SHP77 (cell line): ENCODE measurements around the gene ATP6V1G2.

Source experiments
- DNase-seq, 2 experiments: peaks; one replicate each; lab custom pipeline; 2025; lab: John Stamatoyannopoulos, UW

The ATP6V1G2 gene

DNA sequence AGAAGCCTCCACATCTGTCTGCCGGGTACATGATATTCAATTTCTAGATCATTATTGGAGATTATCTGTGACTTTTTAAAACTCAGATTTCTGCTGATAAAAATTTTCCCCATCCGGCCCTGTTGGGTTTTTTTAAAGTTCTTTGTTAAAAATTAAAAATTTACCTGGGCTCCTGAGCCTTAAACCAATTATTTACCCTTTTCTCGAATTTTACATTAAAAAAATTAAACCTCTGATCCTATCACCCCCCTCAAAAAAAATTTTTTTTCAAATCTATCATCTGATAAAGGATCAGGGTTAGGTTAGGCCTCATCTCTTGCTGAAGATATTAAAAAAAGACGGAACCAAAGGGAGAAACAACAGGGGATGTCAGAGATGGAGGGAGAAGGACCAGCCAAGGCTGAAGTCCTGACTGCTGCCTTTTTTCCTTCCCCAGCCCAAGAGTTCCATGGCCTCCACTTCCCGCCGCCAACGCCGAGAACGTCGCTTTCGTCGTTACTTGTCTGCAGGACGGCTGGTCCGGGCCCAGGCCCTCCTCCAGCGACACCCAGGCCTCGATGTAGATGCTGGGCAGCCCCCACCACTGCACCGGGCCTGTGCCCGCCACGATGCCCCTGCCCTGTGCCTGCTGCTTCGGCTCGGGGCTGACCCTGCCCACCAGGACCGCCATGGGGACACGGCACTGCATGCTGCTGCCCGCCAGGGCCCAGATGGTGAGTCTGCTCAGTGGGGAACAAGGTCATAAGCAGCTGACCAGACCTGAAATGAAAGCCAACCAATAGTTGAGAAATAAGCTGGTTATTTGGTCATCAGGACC is 1.5 kb upstream of the ATP6V1G2 start:
- DNase-seq, result peak in 1 of 2 experiments; percentile 57

GRCh38 chr6:31546958-31547726 is 734 bp upstream of the ATP6V1G2 start, which contains the start of gene NFKBIL1:
Gene NFKBIL1, plus strand, starts transcription at chr6:31547608. Its CDS starts 87 bp downstream, at chr6:31547695.
- DNase-seq, result peak; percentile 93 to 96

GRCh38 chr6:31545291-31545690 is 1.1 kb downstream of the ATP6V1G2 start:
- DNase-seq, result no peak

- no peak for DNase-seq
Observed at GRCh38 chr6:31544676-31545075, 1.7 kb downstream of the ATP6V1G2 start.

- no peak for DNase-seq
Observed at GRCh38 chr6:31543639-31544038, 2.8 kb downstream of the ATP6V1G2 start.

GRCh38 chr6:31541658-31542521 is 4.5 kb downstream of the ATP6V1G2 start, which contains the start of gene DDX39B:
Gene DDX39B, minus strand, starts transcription at chr6:31542003. Its CDS starts 1,471 bp downstream, at chr6:31540532.
- DNase-seq, result peak; percentile 89 to 97

DNA sequence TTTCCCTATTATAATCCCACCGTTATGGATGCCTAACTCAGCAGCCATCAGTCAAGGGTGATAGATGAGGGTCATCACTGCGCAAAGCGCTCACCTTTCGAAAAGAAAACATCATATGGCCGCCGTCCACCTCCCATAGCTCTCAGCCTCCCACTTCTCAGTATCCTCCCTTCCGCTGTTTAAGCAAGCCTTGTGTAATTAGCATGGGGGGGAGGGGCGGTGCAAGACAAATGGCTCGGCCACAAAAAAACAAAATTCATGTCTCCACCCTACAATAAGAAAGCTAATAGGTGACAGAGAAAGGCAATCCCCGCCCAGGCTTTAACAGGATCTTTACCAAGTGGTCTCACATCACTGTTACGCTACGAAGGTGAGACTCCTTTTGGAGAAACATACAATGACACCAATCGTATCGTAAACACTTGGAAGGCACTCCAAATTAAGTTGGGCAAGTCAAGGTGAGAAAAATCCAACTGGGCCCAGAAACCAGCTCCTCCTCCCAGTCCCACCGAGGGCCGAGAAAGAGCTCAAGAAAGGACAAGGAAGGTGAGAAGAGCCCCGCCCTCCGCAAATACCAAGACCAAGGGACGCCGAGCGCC is 5.2 kb downstream of the ATP6V1G2 start:
- peak in 1 of 2 experiments; percentile 34 for DNase-seq

DNA sequence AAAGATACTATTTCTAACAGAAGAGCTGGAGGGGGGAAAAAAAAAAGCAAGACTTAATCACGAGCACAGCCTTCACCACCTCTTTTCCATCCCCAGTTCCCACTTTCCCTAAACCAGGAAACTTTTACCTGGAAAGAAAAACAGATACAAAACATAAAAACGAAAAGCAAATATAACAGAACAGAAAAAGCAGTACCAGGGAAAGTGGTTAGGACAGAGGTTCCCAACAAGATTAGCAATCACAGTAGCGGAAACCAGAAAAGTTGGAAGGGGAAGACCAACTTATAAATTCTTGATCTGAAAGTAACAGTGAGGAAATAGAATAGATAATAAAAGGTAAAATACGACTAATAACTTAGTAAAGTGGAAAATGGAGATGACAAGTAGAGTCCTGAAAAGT is 5.8 kb downstream of the ATP6V1G2 start:
- DNase-seq, result no peak

DNA sequence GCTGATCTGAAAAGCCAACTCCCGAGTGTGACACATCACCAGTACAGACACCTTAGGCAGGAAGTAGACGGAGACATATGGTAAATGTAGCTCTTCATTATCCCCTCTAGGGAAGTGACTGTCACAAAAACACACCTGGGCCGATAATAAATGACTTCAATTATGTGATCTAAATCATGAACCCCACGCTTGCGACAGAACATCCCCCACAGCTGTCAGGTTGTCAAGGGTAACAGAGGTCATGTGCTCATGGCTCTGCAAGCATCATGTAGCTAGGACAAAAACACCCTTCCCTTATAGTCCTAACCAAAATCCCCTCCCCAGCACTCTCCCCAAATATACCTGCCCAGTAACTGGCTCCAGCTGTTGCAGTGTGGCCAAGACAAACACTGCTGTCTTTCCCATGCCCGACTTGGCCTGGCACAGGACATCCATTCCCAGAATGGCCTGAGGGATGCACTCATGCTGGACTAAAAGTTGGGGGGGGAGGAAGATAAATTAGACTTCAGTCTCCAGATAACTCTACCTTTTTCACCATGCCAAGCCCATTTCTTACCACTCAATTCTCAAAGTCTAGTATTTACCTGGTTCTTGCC is 7.5 kb downstream of the ATP6V1G2 start:
- no peak for DNase-seq

DNA sequence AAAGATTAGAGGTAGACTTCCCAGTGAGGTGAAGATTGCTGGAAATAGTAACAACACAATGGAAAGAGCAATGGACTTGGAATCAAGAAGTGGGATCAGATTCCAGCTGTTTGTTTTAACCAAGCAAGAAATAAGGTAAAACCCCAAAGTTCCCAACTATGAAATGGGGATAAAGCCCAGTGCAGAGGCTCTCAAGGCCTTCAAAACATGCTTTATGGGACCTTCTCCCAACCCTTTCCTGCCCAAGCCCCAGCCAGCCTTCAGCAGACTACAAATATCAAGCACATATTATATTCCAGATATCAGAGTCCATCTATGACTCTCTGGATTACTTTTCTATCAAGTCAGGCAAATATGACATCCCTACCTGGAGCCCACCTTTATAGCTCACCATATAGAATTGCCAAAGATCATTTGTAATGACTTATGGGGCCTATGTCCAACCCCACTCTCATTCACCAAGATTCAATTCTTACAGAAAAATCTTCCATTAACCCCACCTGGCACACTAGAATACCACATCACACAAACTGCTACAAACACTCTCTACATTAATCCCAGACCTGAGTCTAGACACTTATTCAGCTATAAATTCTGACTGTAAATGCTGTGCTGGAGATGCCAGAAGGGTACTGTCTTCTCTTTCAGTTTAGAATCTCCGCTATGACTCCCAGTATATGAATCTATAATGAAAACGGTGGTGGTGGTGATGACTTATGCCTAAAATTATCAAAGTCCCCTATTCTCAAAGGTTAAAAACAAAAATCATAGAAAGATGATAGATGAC is 10.7 kb downstream of the ATP6V1G2 start:
- no peak for DNase-seq

- DNase-seq, result no peak
Observed at GRCh38 chr6:31534521-31535040, 11.8 kb downstream of the ATP6V1G2 start.

GRCh38 chr6:31534011-31534410 is 12.4 kb downstream of the ATP6V1G2 start:
- no peak for DNase-seq

DNA sequence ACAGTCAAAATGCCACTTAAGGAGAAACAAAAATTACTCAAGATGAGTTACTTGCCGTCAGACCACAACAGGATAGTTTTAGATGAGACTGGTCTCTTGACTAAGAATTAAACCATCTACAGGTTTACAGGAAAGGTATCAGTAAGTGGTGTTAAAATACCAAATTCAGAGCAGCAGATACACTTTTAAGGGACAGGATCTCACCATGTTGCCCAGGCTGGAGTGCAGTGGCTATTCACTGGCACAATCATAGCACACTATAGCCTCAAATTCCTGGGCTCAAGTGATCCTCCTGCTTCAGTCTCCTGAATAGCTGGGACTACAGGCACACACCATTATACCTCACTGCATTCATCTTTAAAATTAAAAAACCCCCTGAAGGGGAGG is 13.0 kb downstream of the ATP6V1G2 start:
- no peak for DNase-seq

GRCh38 chr6:31532644-31533454 is 13.6 kb downstream of the ATP6V1G2 start:
- DNase-seq, result no peak

- DNase-seq, result no peak
Observed at GRCh38 chr6:31531771-31532643, 14.4 kb downstream of the ATP6V1G2 start.

DNA sequence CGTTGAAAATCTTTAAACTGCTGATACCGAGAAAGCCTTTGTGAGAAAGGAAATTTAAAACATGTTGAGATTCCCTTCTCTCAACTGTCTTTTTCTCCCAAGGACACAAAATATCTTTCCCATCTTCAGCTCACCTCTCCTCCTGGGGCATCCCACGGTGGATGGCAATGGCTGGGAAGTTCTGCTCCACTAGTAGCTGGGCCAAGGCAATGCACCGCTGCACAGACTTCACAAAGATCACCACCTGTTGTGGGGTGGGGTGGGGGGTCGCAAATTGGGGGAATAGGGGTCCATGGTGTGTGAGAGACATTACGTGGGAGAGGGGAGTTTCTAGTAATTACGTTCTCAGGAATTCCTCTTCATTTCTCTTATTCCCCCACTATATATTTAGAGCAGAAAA is 15.2 kb downstream of the ATP6V1G2 start:
- DNase-seq, result no peak

DNA sequence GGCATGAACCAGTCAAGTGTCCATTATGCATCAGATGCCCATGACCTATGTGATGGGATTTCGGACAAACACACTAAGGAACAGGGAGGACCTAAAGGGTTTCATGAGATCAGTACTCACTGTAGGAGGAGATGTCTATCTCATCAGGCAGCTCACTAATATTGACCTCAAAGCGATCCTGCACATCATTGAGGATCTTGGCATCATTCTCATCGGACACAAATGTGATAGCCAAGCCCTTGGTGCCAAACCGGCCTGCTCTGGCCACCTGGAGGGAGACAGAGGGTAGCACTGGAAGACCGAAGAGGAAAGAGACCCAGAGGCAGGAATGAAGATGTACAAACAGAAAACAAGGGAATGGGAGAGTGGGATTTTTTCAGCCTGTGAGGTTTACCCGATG is 15.7 kb downstream of the ATP6V1G2 start:
- no peak for DNase-seq
